GM18870 (cell line): ENCODE data around the gene PPP2R5D.
"Not testable (repeated sequence)": the region's sequence is repeated elsewhere in the genome, so short reads cannot be mapped to it uniquely, and the experiment has no call there.

Experiments used
- ATAC-seq: cut with Tn5 transposase; IDR thresholded peaks from one replicate; pipeline ENCODE4 v1.9.1; 2021; ENCODE audit warnings: moderate library complexity; ENCODE audit not compliant: unreplicated experiment

Gene PPP2R5D

DNA sequence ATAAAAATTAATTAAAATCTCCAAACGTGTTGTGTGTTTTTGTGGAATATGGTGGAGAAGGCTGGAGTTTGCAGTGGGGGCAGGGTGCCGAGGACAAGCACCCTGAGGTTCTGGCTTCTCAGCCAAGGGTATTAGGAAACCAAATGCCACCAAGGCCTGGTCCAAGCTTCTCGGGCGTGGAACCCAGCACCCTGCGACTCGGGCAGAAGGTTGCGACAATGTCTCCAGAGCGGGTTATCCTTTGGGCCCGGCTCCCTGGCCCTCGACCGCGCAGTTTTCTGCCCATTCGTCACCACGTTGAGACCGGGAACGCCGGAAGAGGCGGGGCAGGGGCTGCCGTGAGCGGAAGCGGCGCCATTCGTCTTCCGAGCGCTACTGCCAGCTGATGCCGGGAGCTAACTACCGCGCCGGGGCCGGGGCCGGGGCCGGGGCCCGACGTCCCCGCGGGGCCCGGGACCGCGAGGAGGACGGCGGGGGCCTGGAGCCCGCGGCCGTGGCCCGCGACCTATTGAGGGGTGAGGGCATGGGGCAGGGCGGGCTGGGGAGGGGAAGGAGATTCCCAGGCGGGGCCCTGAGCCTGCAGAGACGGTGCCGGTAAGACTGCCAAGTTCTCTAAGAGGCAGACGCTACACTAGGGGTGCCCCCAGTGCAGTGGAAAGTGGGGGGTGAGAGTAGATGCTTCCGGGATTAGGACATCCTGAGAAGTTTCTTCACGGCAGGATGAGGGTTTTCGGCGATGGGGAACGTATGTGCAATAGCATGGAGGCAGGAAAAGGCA lies 37.1 kb downstream of the PPP2R5D start, which contains the start of gene RRP36:
RRP36 (plus strand) TSS at position 354 of the 778 bp plus-strand sequence; CDS start at position 386, 32 bp downstream.
- no peak for ATAC-seq

DNA sequence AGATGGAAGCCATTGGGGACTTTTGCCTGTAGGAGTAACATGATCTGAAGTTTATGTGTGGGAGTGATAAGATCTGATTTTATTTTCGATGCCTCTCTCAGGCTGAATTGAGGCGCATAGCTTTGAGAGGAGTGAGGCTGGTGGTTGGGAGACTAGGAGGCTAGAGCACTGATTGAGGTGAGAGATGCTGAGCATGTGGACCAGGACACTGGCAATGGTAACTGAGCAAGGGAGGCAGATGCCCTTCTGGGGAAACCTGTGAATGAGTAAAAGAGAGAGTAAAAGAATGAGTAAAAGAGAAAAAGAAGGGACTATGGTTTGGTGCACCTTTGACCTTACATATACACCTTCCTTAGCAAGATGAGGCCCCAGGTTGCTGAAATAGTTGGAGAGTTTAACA lies 40.1 kb downstream of the PPP2R5D start:
- no peak for ATAC-seq

DNA sequence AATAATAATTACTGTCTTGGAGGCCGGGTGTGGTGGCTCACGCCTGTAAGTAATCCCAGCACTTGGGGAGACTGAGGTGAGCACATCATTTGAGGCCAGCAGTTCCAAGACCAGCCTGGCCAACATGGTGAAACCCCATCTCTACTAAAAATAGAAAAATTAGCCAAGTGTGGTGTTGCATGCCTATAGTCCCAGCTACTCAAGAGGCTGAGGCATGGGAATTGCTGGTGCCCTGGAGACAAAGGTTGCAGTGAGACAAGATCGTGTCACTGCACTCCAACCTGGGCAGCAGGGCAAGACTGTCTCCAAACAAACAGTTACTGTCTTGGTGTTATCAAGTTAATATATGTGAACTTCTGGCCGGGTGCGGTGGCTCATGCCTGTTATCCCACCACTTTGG lies 42.0 kb downstream of the PPP2R5D start:
- no peak for ATAC-seq

DNA sequence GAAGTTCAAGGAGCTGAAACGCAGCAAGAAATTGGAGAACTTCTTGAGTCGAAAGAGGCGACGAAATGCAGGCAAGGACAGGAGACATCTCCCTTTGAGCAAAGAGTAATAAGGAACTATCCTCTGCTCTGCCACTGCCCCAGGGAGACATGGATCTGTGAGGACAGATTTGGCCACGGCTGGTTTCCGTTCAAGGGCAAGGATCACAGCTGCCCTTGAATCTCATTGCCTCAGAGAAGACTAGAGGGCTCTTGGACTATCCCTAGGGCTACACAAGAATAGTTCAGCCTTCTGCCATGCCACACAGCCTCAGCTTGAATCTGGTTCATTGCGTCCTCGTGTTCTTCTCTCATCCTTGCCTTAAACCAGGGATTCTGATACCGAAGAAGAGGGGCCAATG lies 44.8 kb downstream of the PPP2R5D start:
- no peak for ATAC-seq

DNA sequence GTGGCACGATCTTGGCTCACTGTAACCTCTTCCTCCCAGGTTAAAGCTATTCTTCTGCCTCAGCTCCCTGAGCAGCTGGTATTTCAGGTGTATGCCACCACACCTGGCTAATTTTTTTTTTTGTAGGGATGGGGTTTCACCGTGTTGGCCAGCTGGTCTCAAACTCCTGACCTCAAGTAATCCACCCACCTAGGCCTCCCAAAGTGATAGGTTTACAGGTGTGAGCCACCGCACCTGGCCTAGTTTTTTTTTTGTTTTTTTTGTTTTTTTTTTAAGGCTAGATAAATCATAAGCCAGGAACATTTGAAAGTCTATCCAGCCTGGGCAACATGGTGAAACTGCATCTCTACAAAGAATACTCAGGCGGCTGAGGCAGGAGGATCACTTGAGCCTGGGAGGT lies 48.0 kb downstream of the PPP2R5D start:
- no peak for ATAC-seq

DNA sequence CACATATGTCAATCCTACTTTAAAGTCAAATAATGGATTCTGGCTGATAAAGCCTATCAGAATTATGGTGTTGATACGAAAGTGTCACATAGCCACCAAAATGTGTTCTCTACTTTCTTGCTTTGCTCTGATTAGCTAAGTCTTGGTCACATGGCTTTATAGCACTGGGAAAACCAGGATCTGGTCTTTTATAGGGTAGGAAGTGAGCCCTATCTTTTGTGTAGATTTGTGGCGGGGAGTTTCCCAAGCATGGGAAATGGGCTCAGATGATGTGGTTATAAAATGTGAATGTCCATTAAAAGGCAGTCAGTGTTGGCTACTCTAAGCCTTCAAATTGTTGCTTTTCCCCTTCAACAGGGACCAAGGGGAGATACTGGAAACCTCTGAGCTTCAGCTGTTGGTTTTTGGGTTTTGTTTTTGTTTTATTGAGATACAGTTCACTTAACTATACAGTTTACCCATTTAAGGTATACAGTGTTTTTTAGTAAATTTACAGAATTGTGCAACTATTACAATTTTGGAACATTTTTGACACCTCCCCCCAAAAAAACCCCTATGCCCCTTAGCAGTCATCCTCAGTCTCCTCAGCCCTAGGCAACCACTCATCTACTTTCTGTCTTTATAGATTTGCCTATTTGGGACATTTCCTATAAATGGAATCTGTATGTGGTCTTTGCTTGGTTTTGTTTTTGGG lies 49.3 kb downstream of the PPP2R5D start:
- ATAC-seq = no peak

DNA sequence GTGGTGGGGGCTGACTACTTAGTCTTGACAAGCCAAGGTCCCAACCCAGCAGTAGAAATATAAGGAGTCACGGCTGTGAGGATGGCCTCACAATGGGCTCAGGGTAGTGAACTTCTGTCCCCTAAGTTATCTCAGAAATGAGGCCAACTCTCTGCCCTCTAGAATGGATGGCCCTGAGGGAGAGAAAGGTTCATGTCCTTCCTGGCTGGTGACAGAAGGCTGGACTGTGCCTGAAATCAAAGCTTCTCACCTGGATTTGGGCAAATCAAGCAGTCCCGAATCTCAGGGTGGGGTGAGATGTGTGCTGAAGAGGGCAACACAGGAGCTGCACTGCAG lies 49.8 kb downstream of the PPP2R5D start:
- ATAC-seq = no peak

DNA sequence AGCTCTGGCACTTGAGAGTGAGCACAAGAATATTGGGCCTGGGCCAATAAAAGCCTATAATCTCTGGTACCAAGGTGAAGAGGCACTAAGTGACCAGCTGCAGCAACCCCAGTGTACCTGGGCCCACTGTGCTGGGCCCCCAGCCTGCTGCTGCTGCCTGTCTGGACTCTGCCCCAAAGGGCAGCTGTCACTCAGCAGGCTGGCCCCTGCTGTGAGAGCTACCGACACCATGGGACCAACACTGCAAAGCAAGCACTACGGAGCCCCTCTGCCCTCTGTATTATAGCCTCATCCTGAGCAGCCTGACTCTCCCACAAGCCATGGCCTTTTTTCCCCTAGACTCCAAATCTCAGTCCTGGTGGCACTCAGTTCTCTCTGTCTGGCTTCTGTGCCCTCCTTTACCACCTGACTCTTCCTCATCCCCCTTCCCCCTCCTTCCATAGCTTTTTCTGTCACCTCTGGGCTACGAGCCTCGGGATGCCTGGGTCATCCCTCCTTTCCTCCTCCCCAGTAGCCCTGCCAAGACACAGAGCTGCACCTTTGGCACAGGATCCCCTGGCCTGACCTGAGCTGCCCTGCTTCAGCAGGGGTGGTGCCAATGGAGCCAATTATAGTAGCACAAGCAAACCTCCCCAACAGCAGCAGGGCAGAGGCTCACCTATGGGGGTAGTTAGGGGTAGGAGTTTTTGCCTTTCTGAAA lies 51.3 kb downstream of the PPP2R5D start:
- no peak for ATAC-seq

DNA sequence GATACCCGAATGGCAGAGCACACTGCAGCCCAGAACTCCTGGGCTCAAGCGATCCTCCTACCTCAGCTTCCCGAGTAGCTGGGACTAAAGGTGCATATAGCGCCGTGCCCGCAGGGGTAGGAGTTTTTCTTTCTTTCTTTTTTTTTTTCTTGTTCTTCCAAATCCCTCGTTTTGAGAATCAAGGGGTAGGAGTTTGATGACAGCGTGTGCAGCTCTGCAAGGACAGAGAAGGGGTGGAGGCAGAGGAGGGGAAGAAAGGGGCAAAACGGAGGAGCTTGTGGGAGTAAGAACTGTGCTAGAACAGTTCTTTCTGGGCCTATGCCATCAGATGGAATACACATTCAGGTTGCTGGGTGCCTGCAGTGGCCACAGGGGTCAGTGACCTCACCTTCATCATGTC lies 52.3 kb downstream of the PPP2R5D start:
- ATAC-seq = no peak

DNA sequence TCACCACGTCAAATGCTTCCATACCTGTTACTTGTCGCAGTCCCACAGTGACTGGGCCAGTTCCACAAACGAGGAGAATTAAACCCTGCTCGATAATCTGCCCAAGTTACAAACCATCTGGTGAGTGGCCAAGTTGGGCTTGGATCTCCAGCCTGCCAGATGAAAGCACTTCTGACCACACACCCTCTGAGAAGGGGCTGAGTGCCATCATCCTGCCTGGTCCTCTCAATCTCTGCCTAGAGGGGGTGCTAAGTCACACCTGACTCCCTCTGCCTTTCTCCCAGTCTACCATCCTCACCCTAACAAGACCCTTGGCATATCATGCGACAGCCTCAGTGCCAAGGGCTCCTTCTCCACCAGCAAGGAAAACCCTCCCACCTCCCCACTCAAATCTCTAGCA lies 52.8 kb downstream of the PPP2R5D start:
- ATAC-seq = no peak

DNA sequence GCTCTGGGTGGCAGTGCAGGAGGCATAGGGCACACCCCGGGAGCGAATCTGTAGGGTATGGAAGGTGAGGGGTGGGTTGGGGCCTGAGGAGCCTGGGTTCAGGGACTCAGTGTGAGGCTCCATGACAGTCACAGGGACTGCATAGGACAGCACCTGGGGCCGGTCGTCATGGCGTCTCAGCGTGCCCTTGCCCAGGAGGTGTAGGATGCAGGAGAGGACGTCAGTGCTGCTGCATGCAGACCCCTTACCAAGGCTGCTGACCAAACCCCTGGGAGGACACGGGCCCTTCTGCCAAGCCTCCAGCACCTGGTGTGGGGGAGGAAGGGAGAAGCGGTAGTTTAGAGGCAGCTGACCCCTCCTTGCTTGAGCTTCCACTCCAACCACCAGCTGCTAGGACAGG lies 53.3 kb downstream of the PPP2R5D start:
- ATAC-seq = no peak

DNA sequence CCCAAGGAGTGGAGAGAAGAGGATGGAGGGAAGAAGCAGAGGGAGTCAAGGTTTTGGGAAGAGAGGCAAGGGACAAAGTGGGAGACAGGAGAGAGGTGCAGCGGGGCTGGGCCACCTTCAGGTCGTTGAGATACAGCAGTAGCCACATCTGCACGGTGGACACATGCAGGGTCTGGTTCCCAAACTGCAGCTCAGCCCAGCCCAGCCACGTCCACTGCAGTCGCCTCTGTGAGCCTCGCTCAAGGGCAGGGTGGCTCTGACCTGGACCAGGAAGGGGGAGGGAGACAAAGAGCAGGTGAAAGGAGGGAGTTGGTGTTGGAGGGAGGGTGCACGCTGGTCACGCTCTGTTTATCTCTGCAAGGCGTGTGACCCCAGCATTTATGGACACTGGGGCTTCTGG lies 54.4 kb downstream of the PPP2R5D start:
- no peak for ATAC-seq

DNA sequence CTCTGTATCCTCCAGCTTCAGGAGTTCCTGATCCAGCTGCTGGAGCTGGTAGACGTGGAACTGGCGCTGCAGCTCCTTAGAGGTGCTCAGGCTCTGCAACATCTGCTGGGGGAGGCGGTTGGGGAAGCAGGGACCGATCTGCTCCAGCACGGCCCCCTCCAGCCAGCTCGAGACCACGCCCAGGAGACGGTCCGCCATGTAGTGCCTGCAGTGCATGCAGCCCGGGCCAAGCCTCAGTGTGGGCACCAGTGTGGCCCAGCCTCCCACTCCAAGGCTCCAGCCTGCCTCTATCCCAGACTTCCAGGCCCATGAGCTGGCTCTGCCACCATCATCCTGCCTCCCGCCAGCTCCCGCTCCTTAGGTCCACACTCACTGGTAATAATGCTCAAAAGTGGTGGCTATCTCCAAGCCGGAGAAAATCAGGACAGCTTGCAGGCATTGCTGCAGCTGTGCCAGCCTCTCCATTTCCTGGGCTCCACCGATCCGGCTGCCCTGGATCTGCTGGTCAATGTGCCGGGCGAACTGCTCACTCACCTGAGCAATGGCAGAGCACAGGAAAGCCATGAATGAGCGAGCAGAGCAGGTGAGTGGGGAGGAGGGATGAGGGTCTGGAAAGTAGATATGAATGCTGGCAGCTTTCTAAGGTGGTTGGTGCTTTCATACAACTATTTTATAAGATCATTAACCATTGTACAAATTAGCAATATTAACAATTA lies 56.3 kb downstream of the PPP2R5D start:
- no peak for ATAC-seq

DNA sequence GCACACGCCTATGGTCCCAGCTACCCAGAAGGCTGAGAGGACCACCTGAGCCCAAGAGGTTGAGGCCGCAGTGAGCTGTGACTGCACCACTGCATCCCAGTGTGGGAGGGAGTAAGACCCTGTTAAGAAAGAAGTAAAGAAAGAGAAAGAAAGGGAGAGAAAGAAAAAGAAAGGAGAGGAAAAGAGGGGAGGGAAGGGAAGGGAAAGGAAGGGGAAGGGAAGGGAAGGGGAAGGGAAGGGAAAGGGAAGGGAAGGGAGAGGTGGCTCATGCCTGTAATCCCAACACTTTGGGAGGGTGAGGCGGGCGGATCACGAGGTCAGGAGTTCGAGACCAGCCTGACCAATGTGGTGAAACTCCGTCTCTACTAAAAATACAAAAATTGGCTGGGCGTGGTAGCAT lies 57.1 kb downstream of the PPP2R5D start:
- not testable (repeated sequence) for ATAC-seq

DNA sequence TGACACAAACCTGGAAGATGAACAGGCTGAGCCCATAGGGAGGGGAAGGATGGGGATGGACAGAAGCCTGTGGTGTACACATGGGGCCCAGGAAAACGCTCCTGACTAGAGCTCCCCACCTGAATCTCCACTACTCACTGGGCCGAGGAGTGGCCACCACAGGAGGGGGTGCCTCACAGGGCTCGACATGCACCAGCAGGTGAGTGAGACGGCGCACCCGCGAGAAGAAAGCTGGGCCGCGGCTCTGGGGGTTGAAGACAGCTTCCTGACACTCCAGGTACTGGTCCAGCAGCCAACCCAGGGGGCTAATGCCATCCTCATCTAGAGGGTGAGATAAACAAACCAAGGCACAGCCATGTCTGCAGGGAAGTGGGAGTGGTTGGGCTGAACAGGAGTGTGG lies 58.9 kb downstream of the PPP2R5D start:
- no peak for ATAC-seq

DNA sequence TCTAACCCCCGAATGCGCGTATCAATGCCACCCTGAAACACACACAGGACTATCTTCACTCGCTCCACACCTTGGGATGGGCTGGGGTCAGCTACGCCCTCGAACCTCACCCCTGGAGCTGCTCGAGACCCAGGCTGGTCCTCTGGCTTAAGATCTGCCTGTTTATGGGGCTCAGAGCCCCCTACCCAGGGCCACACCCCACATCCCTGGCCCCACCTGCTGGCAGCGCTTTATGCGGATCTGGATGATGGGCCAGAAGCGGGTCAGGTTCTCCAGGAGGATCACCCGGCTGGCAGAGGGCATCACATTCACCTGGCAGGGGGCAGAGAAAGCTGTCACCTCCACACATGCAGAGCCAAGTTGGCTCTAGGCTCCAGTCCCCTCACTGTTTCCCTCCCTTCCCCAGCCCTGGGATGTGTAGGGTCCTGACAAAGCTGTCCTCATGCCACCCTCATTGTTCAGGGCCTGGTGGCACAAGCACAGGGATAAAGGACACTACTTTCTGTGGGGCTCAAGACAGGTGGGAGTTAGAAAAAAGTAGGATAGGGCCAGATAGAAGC lies 61.1 kb downstream of the PPP2R5D start:
- no peak for ATAC-seq

DNA sequence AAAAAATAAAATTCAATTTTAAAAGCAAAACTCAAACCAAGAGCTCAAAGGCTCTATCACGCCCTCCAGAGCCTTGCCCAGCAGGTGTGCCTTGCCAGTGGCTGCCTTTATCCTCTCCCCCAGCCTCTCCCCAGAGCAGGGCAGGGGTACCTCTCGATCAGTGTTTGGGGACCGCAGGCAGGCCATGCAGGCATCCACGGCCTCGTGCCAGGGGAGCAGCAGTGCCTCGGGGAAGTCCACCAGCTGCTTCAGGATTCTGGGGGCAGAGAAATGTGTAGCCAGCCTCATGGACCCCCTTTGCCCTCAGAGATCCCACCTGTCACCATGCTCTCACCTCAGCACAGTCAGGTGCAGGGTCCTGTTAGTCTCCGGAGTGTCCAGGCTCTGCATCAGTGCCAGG lies 63.6 kb downstream of the PPP2R5D start:
- no peak for ATAC-seq

DNA sequence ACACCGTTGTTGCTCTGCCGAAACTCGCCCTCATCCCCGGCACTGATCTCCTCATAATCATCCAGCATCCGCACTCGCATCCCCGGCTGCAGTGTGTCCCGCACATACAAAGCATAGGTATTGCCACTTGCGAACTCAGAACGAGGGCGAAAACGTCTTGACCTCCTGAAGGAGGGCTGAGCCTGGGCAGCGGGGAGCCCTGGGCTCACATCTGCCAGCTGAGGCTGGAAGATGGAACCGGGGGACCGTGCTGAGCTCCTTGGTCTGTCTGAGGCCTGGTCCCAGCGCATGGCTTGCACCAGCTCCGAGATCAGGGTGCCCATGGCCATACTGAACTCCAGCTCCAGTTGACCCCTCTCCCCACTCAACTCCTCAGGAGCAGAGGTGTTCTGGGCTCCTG lies 66.6 kb downstream of the PPP2R5D start:
- ATAC-seq = no peak

DNA sequence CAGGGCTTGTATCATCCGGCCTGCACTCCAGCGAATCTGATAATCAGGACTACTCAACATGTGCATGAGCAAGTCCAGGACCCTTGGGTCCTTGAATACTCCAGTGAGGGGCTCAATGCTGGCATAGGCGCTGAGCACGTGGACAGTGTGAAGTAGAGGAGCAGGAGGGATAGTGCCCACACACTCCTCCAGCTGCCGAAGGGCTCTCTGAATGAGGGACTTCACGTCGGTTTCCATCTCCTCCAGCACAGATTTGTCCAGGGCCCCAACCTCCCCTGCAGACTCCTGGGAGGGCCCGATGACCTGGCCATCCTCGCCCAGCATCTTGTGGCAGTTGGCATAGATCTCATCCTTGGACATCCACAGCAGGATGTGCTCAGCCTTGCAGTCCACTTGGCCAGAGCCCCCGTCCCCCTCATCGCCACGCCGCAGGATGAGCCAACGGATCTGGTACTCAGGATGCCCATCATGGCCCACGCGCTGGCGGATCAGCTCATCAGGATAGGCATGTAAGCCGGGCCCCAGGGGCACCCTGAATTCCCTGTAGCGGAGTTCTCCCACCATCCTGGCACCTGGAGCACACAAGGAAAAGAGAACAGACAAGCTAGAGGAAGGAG lies 68.0 kb downstream of the PPP2R5D start:
- ATAC-seq = no peak

DNA sequence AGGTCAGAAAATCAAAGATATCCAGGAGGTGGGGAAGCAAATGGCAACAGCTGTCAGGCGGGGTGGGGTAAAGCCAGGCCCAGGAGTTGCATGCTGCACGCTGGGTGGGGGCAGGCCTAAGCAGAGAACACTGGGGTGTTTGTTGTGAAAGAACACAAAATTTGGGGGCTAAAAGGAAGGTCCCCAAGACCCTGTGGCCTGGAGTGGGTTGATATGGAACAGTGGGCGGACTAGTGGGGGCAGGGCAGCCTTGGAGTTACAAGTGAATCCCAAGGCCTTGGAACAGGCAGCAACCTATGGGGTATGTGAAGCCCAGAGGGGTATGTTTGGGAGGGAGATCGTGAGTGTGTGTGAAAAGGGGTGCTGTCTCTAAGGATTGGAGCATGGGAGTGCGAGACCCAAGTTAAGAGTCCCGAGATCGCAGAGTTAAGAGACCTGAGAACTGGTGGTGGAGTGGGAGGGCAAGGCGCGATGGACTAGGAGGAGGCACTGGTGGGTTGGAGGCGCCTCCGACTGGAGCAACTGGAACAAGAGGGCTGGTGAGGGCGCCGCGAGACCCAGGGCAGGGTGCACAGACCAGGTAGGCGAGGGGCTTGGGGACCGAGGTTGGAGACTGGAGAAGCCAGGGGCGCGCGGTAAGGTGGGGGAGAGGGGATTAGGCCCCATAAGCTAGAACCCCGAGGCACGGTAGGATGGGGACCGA lies 68.6 kb downstream of the PPP2R5D start:
- no peak for ATAC-seq
